ENCODE data around the gene SLC16A9.
A peak's percentile ranks its signal among the peaks of the same experiment; 100 is the strongest.

The SLC16A9 gene

GRCh38 chr10:59711871-59712494, 2.3 kb upstream of the SLC16A9 start:
- Histone ChIP-seq H3K36me3 (ENCODE audit: insufficient read depth) (no peaks in the 10 kb centered on the region), H3K4me1 (ENCODE audit: low read depth, poor library complexity, severe bottlenecking) (peaks cover 18% of the 10 kb centered on the region), H3K9ac (no peak overlapping the region), H3K27ac (no peak overlapping the region), H3K4me3 (IDR thresholded peaks at IDR 0.05; ENCODE audit: insufficient read depth, low read depth, low read length) (no peak overlapping the region), H3K27me3 (ENCODE audit: insufficient read depth, low read depth) (no peaks in the 10 kb centered on the region), H4K20me1 (ENCODE audit: insufficient read depth) (no peaks in the 10 kb centered on the region), H3K4me2 (no peak overlapping the region), H2AFZ (ENCODE audit: low read depth) (no peak overlapping the region), H3K79me2 (ENCODE audit: insufficient read depth, low read depth) (no peaks in the 10 kb centered on the region)
- TF ChIP-seq, protein P1, sequence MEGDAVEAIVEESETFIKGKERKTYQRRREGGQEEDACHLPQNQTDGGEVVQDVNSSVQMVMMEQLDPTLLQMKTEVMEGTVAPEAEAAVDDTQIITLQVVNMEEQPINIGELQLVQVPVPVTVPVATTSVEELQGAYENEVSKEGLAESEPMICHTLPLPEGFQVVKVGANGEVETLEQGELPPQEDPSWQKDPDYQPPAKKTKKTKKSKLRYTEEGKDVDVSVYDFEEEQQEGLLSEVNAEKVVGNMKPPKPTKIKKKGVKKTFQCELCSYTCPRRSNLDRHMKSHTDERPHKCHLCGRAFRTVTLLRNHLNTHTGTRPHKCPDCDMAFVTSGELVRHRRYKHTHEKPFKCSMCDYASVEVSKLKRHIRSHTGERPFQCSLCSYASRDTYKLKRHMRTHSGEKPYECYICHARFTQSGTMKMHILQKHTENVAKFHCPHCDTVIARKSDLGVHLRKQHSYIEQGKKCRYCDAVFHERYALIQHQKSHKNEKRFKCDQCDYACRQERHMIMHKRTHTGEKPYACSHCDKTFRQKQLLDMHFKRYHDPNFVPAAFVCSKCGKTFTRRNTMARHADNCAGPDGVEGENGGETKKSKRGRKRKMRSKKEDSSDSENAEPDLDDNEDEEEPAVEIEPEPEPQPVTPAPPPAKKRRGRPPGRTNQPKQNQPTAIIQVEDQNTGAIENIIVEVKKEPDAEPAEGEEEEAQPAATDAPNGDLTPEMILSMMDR (conservative IDR thresholded peaks at IDR 0.05; ENCODE audit: low read depth, low read length): no peak

GRCh38 chr10:59708816-59709394, 745 bp downstream of the SLC16A9 start:
- Histone ChIP-seq H3K4me1 (ENCODE audit: low read depth, poor library complexity, severe bottlenecking) (peaks cover 18% of the 10 kb centered on the region), H3K4me2 (peak overlapping the region; percentile 97), H3K36me3 (ENCODE audit: insufficient read depth) (no peaks in the 10 kb centered on the region), H4K20me1 (ENCODE audit: insufficient read depth) (no peaks in the 10 kb centered on the region), H3K4me3 (IDR thresholded peaks at IDR 0.05; ENCODE audit: insufficient read depth, low read depth, low read length) (peak overlapping the region; percentile 2), H2AFZ (ENCODE audit: low read depth) (peak overlapping the region; percentile 79), H3K27me3 (ENCODE audit: insufficient read depth, low read depth) (no peaks in the 10 kb centered on the region), H3K79me2 (ENCODE audit: insufficient read depth, low read depth) (no peaks in the 10 kb centered on the region), H3K27ac (peak overlapping the region; percentile 35; the same call in 1 of the 2 replicates), H3K9ac (peak overlapping the region; percentile 86)
- TF ChIP-seq, protein P1 (conservative IDR thresholded peaks at IDR 0.05; ENCODE audit: low read depth, low read length): no peak

- H3K4me1 ChIP-seq (ENCODE audit: low read depth, poor library complexity, severe bottlenecking): peaks cover 18% of the 10 kb centered on the region
- H3K4me3 ChIP-seq (IDR thresholded peaks at IDR 0.05; ENCODE audit: insufficient read depth, low read depth, low read length): no peak overlapping the region
- H3K27ac ChIP-seq: no peak overlapping the region
- TF ChIP-seq, protein P1 (conservative IDR thresholded peaks at IDR 0.05; ENCODE audit: low read depth, low read length): no peak
- H3K79me2 ChIP-seq (ENCODE audit: insufficient read depth, low read depth): no peaks in the 10 kb centered on the region
- H3K9ac ChIP-seq: no peak overlapping the region
- H2AFZ ChIP-seq (ENCODE audit: low read depth): no peak overlapping the region
- H3K27me3 ChIP-seq (ENCODE audit: insufficient read depth, low read depth): no peaks in the 10 kb centered on the region
- H3K36me3 ChIP-seq (ENCODE audit: insufficient read depth): no peaks in the 10 kb centered on the region
- H3K4me2 ChIP-seq: no peak overlapping the region; the same call in 1 of the 2 replicates
- H4K20me1 ChIP-seq (ENCODE audit: insufficient read depth): no peaks in the 10 kb centered on the region
Observed at GRCh38 chr10:59706851-59707797, 2.5 kb downstream of the SLC16A9 start.

GRCh38 chr10:59705931-59706330, 3.7 kb downstream of the SLC16A9 start:
- Histone ChIP-seq H3K9ac (no peak overlapping the region), H3K4me1 (ENCODE audit: low read depth, poor library complexity, severe bottlenecking) (peaks cover 17% of the 10 kb centered on the region), H3K4me2 (no peak overlapping the region), H3K27ac (no peak overlapping the region), H3K36me3 (ENCODE audit: insufficient read depth) (no peaks in the 10 kb centered on the region), H3K27me3 (ENCODE audit: insufficient read depth, low read depth) (no peaks in the 10 kb centered on the region), H2AFZ (ENCODE audit: low read depth) (no peak overlapping the region), H3K79me2 (ENCODE audit: insufficient read depth, low read depth) (no peaks in the 10 kb centered on the region), H4K20me1 (ENCODE audit: insufficient read depth) (no peaks in the 10 kb centered on the region), H3K4me3 (IDR thresholded peaks at IDR 0.05; ENCODE audit: insufficient read depth, low read depth, low read length) (no peak overlapping the region)
- TF ChIP-seq, protein P1 (conservative IDR thresholded peaks at IDR 0.05; ENCODE audit: low read depth, low read length): no peak

All from KMS-11 (cell line).